HG02678 (cell line): ENCODE measurements around the gene FKBP5.

Source experiments
- ATAC-seq: cut with Tn5 transposase; IDR thresholded peaks from one replicate; pipeline ENCODE4 v1.9.1; 2021; ENCODE audit warnings: mild to moderate bottlenecking, moderate library complexity; ENCODE audit not compliant: unreplicated experiment

Gene FKBP5

GRCh38 chr6:35668096-35668495 is 20.6 kb downstream of the FKBP5 start:
- no peak for ATAC-seq

GRCh38 chr6:35665573-35665972 is 23.1 kb downstream of the FKBP5 start:
- ATAC-seq, result no peak

- ATAC-seq, result no peak
These were observed 23.8 kb downstream of the FKBP5 start for GRCh38 chr6:35664945-35665344.

- ATAC-seq, result no peak
These were observed 25.1 kb downstream of the FKBP5 start for GRCh38 chr6:35663447-35664235.

- no peak for ATAC-seq
These were observed 25.7 kb downstream of the FKBP5 start for GRCh38 chr6:35662999-35663398.

GRCh38 chr6:35654883-35655282 is 33.8 kb downstream of the FKBP5 start:
- no peak for ATAC-seq

GRCh38 chr6:35651244-35651643 is 37.5 kb downstream of the FKBP5 start:
- no peak for ATAC-seq

- no peak for ATAC-seq
These were observed 38.7 kb downstream of the FKBP5 start for GRCh38 chr6:35650015-35650414.

GRCh38 chr6:35648203-35648602 is 40.5 kb downstream of the FKBP5 start:
- no peak for ATAC-seq

- ATAC-seq, result no peak
These were observed 41.3 kb downstream of the FKBP5 start for GRCh38 chr6:35647400-35647799.

GRCh38 chr6:35643162-35643535 is 45.6 kb downstream of the FKBP5 start:
- no peak for ATAC-seq

- no peak for ATAC-seq
These were observed 46.1 kb downstream of the FKBP5 start for GRCh38 chr6:35642471-35643161.

GRCh38 chr6:35640017-35640664 is 48.6 kb downstream of the FKBP5 start:
- ATAC-seq, result no peak

GRCh38 chr6:35638679-35639078 is 50.0 kb downstream of the FKBP5 start:
- no peak for ATAC-seq

GRCh38 chr6:35637911-35638310 is 50.8 kb downstream of the FKBP5 start:
- ATAC-seq, result no peak

GRCh38 chr6:35635601-35636597 is 52.8 kb downstream of the FKBP5 start:
- ATAC-seq, result no peak

GRCh38 chr6:35634316-35634715 is 54.4 kb downstream of the FKBP5 start:
- no peak for ATAC-seq

GRCh38 chr6:35633579-35634089 is 55.1 kb downstream of the FKBP5 start:
- no peak for ATAC-seq

GRCh38 chr6:35629876-35630378 is 58.8 kb downstream of the FKBP5 start:
- no peak for ATAC-seq

- ATAC-seq, result no peak
These were observed 62.3 kb downstream of the FKBP5 start for GRCh38 chr6:35626401-35626800.
